HepG2 (cell line): ENCODE data around the gene SIAH1.

Experiments used
- ARID2 ChIP-seq: sonication (generic); formaldehyde crosslinking; IDR thresholded peaks from 2 replicates; pipeline ENCODE4 v1.8.1; 2022; ENCODE audit warnings: mild to moderate bottlenecking, missing genetic modification reagents, borderline replicate concordance
- CTCF ChIP-seq: sonication (generic); formaldehyde crosslinking; IDR thresholded peaks from 2 replicates; pipeline ENCODE4 v1.5.0; 2020; ENCODE audit warnings: mild to moderate bottlenecking, missing genetic modification reagents, moderate library complexity
- TCF12 ChIP-seq, 2 experiments: fragments of 450-650 bp in 1 of 2; sonication (generic) in 1 of 2; formaldehyde crosslinking in 1 of 2; IDR thresholded peaks; 2 replicates each; pipeline versions ENCODE4 v1.6.1 to v1.8.0; 2017 to 2022; ENCODE audit warnings: antibody characterized with exemption in 1 of 2, mild to moderate bottlenecking in 1 of 2, missing genetic modification reagents in 1 of 2, moderate library complexity in 1 of 2
- TF ChIP-seq, protein P1 (sequence below): sonication (generic); formaldehyde crosslinking; IDR thresholded peaks from 2 replicates; pipeline ENCODE4 v1.4.0; 2020; ENCODE audit warnings: missing genetic modification reagents, borderline replicate concordance
- TF ChIP-seq, protein P2 (sequence below): IDR thresholded peaks from 2 replicates; pipeline ENCODE4 v1.6.1; 2012; ENCODE audit warnings: low read length, improper control_type of control experiment

- TF ChIP-seq, protein P1, sequence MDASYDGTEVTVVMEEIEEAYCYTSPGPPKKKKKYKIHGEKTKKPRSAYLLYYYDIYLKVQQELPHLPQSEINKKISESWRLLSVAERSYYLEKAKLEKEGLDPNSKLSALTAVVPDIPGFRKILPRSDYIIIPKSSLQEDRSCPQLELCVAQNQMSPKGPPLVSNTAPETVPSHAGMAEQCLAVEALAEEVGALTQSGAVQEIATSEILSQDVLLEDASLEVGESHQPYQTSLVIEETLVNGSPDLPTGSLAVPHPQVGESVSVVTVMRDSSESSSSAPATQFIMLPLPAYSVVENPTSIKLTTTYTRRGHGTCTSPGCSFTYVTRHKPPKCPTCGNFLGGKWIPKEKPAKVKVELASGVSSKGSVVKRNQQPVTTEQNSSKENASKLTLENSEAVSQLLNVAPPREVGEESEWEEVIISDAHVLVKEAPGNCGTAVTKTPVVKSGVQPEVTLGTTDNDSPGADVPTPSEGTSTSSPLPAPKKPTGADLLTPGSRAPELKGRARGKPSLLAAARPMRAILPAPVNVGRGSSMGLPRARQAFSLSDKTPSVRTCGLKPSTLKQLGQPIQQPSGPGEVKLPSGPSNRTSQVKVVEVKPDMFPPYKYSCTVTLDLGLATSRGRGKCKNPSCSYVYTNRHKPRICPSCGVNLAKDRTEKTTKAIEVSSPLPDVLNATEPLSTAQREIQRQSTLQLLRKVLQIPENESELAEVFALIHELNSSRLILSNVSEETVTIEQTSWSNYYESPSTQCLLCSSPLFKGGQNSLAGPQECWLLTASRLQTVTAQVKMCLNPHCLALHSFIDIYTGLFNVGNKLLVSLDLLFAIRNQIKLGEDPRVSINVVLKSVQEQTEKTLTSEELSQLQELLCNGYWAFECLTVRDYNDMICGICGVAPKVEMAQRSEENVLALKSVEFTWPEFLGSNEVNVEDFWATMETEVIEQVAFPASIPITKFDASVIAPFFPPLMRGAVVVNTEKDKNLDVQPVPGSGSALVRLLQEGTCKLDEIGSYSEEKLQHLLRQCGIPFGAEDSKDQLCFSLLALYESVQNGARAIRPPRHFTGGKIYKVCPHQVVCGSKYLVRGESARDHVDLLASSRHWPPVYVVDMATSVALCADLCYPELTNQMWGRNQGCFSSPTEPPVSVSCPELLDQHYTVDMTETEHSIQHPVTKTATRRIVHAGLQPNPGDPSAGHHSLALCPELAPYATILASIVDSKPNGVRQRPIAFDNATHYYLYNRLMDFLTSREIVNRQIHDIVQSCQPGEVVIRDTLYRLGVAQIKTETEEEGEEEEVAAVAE = no peak
- TF ChIP-seq TCF12 (IDR thresholded peaks at IDR 0.05) (no peak), TCF12 (CRISPR knock-in tag; IDR thresholded peaks at IDR 0.05) (no peak), CTCF (no peak), ARID2 (CRISPR knock-in tag) (no peak)
- TF ChIP-seq, protein P2, sequence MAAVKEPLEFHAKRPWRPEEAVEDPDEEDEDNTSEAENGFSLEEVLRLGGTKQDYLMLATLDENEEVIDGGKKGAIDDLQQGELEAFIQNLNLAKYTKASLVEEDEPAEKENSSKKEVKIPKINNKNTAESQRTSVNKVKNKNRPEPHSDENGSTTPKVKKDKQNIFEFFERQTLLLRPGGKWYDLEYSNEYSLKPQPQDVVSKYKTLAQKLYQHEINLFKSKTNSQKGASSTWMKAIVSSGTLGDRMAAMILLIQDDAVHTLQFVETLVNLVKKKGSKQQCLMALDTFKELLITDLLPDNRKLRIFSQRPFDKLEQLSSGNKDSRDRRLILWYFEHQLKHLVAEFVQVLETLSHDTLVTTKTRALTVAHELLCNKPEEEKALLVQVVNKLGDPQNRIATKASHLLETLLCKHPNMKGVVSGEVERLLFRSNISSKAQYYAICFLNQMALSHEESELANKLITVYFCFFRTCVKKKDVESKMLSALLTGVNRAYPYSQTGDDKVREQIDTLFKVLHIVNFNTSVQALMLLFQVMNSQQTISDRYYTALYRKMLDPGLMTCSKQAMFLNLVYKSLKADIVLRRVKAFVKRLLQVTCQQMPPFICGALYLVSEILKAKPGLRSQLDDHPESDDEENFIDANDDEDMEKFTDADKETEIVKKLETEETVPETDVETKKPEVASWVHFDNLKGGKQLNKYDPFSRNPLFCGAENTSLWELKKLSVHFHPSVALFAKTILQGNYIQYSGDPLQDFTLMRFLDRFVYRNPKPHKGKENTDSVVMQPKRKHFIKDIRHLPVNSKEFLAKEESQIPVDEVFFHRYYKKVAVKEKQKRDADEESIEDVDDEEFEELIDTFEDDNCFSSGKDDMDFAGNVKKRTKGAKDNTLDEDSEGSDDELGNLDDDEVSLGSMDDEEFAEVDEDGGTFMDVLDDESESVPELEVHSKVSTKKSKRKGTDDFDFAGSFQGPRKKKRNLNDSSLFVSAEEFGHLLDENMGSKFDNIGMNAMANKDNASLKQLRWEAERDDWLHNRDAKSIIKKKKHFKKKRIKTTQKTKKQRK = no peak
Observed at GRCh38 chr16:48393485-48394354, 8.5 kb upstream of the SIAH1 start.
